ENCODE results near the gene EBF3. TPM values are rescaled to one million over a fixed set of nuclear protein-coding genes. Genes with fewer than 3 reads are reported as not detected.

EBF3 gene
- total and polyA plus RNA-seq, 4 experiments from 2014 or later: not detected

- Histone ChIP-seq H3K4me3 (ENCODE audit: low read length in 2 of 2) (no peak overlapping the region), H3K9me3 (ENCODE audit: control insufficient read depth in 1 of 2, low read length in 2 of 2) (no peaks in the 10 kb centered on the region), H3K27me3 (ENCODE audit: insufficient read depth, low read length) (no peaks in the 10 kb centered on the region), H3K36me3 (ENCODE audit: insufficient read depth, low read length) (no peaks in the 10 kb centered on the region), H3K4me1 (ENCODE audit: insufficient read depth, low read length) (no peaks in the 10 kb centered on the region), H3K27ac (ENCODE audit: low read depth, low read length) (no peak overlapping the region)
- peaks cover 0 to 2% (median 0%) of the 10 kb centered on the region in 8 donors for H3K9me3 Mint-ChIP-seq
- no peaks in the 10 kb centered on the region for H3K36me3 Mint-ChIP-seq
- POLR2A ChIA-PET (ENCODE audit: partially characterized antibody): no interaction called here
- H3K27me3 Mint-ChIP-seq: no peaks in the 10 kb centered on the region
- no peak overlapping the region for H3K4me3 Mint-ChIP-seq
- CTCF ChIA-PET (ENCODE audit: partially characterized antibody): no interaction called here
- intact Hi-C loops (cut with micrococcal nuclease): no loop called here
- no peaks in the 10 kb centered on the region for H3K4me1 Mint-ChIP-seq
- H3K27ac Mint-ChIP-seq: no peak overlapping the region
- no peak for DNase-seq
Measured at GRCh38 chr10:129910861-129911260, 53.2 kb downstream of the EBF3 start.

GRCh38 chr10:129909531-129910256 lies 54.4 kb downstream of the EBF3 start:
- intact Hi-C loops (cut with micrococcal nuclease): no loop called here

GRCh38 chr10:129909080-129909479 lies 55.0 kb downstream of the EBF3 start:
- DNase-seq: no peak
- Mint-ChIP-seq H3K4me1 (no peaks in the 10 kb centered on the region), H3K4me3 (peak overlapping the region in 1 of 8 donors; percentile 12), H3K27ac (peak overlapping the region in 1 of 7 donors; percentile 56), H3K27me3 (peaks cover 0 to 2% of the 10 kb centered on the region in 2 donors), H3K9me3 (peaks cover 0 to 2% (median 0%) of the 10 kb centered on the region in 8 donors), H3K36me3 (no peaks in the 10 kb centered on the region)
- intact Hi-C loops (cut with micrococcal nuclease): no loop called here
- no peaks in the 10 kb centered on the region for H3K9me3 ChIP-seq (ENCODE audit: control insufficient read depth in 1 of 2, low read length in 2 of 2)
- ChIA-PET CTCF (ENCODE audit: partially characterized antibody) (no interaction called here), POLR2A (ENCODE audit: partially characterized antibody) (no interaction called here)
- no peak overlapping the region for H3K27ac ChIP-seq (ENCODE audit: low read depth, low read length)
- H3K4me3 ChIP-seq (ENCODE audit: low read length in 2 of 2): no peak overlapping the region
- no peaks in the 10 kb centered on the region for H3K27me3 ChIP-seq (ENCODE audit: insufficient read depth, low read length)
- no peaks in the 10 kb centered on the region for H3K4me1 ChIP-seq (ENCODE audit: insufficient read depth, low read length)
- H3K36me3 ChIP-seq (ENCODE audit: insufficient read depth, low read length): no peaks in the 10 kb centered on the region

More at GRCh38 chr10:129909531-129910256, 54.4 kb downstream of the EBF3 start:
- CTCF ChIA-PET (ENCODE audit: partially characterized antibody): no interaction called here
- Histone ChIP-seq H3K4me3 (ENCODE audit: low read length in 2 of 2) (no peak overlapping the region), H3K9me3 (ENCODE audit: control insufficient read depth in 1 of 2, low read length in 2 of 2) (no peaks in the 10 kb centered on the region), H3K27ac (ENCODE audit: low read depth, low read length) (no peak overlapping the region), H3K36me3 (ENCODE audit: insufficient read depth, low read length) (no peaks in the 10 kb centered on the region), H3K27me3 (ENCODE audit: insufficient read depth, low read length) (no peaks in the 10 kb centered on the region), H3K4me1 (ENCODE audit: insufficient read depth, low read length) (no peaks in the 10 kb centered on the region)
- no peaks in the 10 kb centered on the region for H3K36me3 Mint-ChIP-seq
- H3K27ac Mint-ChIP-seq: no peak overlapping the region
- no peaks in the 10 kb centered on the region for H3K4me1 Mint-ChIP-seq
- DNase-seq: no peak
- POLR2A ChIA-PET (ENCODE audit: partially characterized antibody): no interaction called here
- H3K9me3 Mint-ChIP-seq: peaks cover 0 to 2% (median 0%) of the 10 kb centered on the region in 8 donors
- H3K27me3 Mint-ChIP-seq: no peaks in the 10 kb centered on the region
- H3K4me3 Mint-ChIP-seq: peak overlapping the region in 1 of 8 donors; percentile 12

GRCh38 chr10:129908406-129908805 lies 55.7 kb downstream of the EBF3 start:
- Histone ChIP-seq H3K4me3 (ENCODE audit: low read length in 2 of 2) (no peak overlapping the region), H3K36me3 (ENCODE audit: insufficient read depth, low read length) (no peaks in the 10 kb centered on the region), H3K27me3 (ENCODE audit: insufficient read depth, low read length) (no peaks in the 10 kb centered on the region), H3K27ac (ENCODE audit: low read depth, low read length) (no peak overlapping the region), H3K9me3 (ENCODE audit: control insufficient read depth in 1 of 2, low read length in 2 of 2) (no peaks in the 10 kb centered on the region), H3K4me1 (ENCODE audit: insufficient read depth, low read length) (no peaks in the 10 kb centered on the region)
- H3K9me3 Mint-ChIP-seq: peaks cover 0 to 2% (median 0%) of the 10 kb centered on the region in 8 donors
- peaks cover 0 to 2% of the 10 kb centered on the region in 2 donors for H3K27me3 Mint-ChIP-seq
- H3K36me3 Mint-ChIP-seq: no peaks in the 10 kb centered on the region
- CTCF ChIA-PET (ENCODE audit: partially characterized antibody): no interaction called here
- intact Hi-C loops (cut with micrococcal nuclease): no loop called here
- no peaks in the 10 kb centered on the region for H3K4me1 Mint-ChIP-seq
- no peak overlapping the region for H3K4me3 Mint-ChIP-seq
- DNase-seq: no peak
- H3K27ac Mint-ChIP-seq: no peak overlapping the region
- POLR2A ChIA-PET (ENCODE audit: partially characterized antibody): no interaction called here

- POLR2A ChIA-PET (ENCODE audit: partially characterized antibody): no interaction called here
- no peaks in the 10 kb centered on the region for H3K36me3 Mint-ChIP-seq
- no peaks in the 10 kb centered on the region for H3K36me3 ChIP-seq (ENCODE audit: insufficient read depth, low read length)
- no peaks in the 10 kb centered on the region for H3K4me1 Mint-ChIP-seq
- H3K27me3 Mint-ChIP-seq: peaks cover 2% of the 10 kb centered on the region in 2 donors
- H3K9me3 ChIP-seq (ENCODE audit: control insufficient read depth in 1 of 2, low read length in 2 of 2): no peaks in the 10 kb centered on the region
- no peak overlapping the region for H3K4me3 ChIP-seq (ENCODE audit: low read length in 2 of 2)
- H3K27me3 ChIP-seq (ENCODE audit: insufficient read depth, low read length): no peaks in the 10 kb centered on the region
- H3K4me1 ChIP-seq (ENCODE audit: insufficient read depth, low read length): no peaks in the 10 kb centered on the region
- H3K27ac Mint-ChIP-seq: no peak overlapping the region
- no peak overlapping the region for H3K4me3 Mint-ChIP-seq
- CTCF ChIA-PET (ENCODE audit: partially characterized antibody): no interaction called here
- DNase-seq: no peak
- intact Hi-C loops (cut with micrococcal nuclease): no loop called here
- peaks cover 0 to 2% (median 0%) of the 10 kb centered on the region in 8 donors for H3K9me3 Mint-ChIP-seq
- H3K27ac ChIP-seq (ENCODE audit: low read depth, low read length): no peak overlapping the region
Measured at GRCh38 chr10:129905553-129905952, 58.5 kb downstream of the EBF3 start.

GRCh38 chr10:129904323-129904722 lies 59.8 kb downstream of the EBF3 start:
- Histone ChIP-seq H3K27me3 (ENCODE audit: insufficient read depth, low read length) (no peaks in the 10 kb centered on the region), H3K9me3 (ENCODE audit: control insufficient read depth in 1 of 2, low read length in 2 of 2) (no peaks in the 10 kb centered on the region), H3K36me3 (ENCODE audit: insufficient read depth, low read length) (no peaks in the 10 kb centered on the region), H3K27ac (ENCODE audit: low read depth, low read length) (no peak overlapping the region), H3K4me1 (ENCODE audit: insufficient read depth, low read length) (no peaks in the 10 kb centered on the region), H3K4me3 (ENCODE audit: low read length in 2 of 2) (no peak overlapping the region)
- H3K4me1 Mint-ChIP-seq: no peaks in the 10 kb centered on the region
- CTCF ChIA-PET (ENCODE audit: partially characterized antibody): no interaction called here
- peaks cover 2 to 4% of the 10 kb centered on the region in 2 donors for H3K27me3 Mint-ChIP-seq
- H3K4me3 Mint-ChIP-seq: no peak overlapping the region
- POLR2A ChIA-PET (ENCODE audit: partially characterized antibody): no interaction called here
- H3K36me3 Mint-ChIP-seq: no peaks in the 10 kb centered on the region
- no peak overlapping the region for H3K27ac Mint-ChIP-seq
- no peaks in the 10 kb centered on the region for H3K9me3 Mint-ChIP-seq
- intact Hi-C loops (cut with micrococcal nuclease): no loop called here
- no peak for DNase-seq

- peaks cover 7 to 16% of the 10 kb centered on the region in 2 donors for H3K27me3 Mint-ChIP-seq
- intact Hi-C loops (cut with micrococcal nuclease): no loop called here
- no peak overlapping the region for H3K27ac Mint-ChIP-seq
- POLR2A ChIA-PET (ENCODE audit: partially characterized antibody): no interaction called here
- no peak for DNase-seq
- Histone ChIP-seq H3K36me3 (ENCODE audit: insufficient read depth, low read length) (no peaks in the 10 kb centered on the region), H3K27ac (ENCODE audit: low read depth, low read length) (no peak overlapping the region), H3K9me3 (ENCODE audit: control insufficient read depth in 1 of 2, low read length in 2 of 2) (no peaks in the 10 kb centered on the region), H3K4me1 (ENCODE audit: insufficient read depth, low read length) (no peaks in the 10 kb centered on the region), H3K4me3 (ENCODE audit: low read length in 2 of 2) (no peak overlapping the region), H3K27me3 (ENCODE audit: insufficient read depth, low read length) (no peaks in the 10 kb centered on the region)
- no peaks in the 10 kb centered on the region for H3K9me3 Mint-ChIP-seq
- CTCF ChIA-PET (ENCODE audit: partially characterized antibody): no interaction called here
- no peak overlapping the region for H3K4me3 Mint-ChIP-seq
- no peaks in the 10 kb centered on the region for H3K4me1 Mint-ChIP-seq
- no peaks in the 10 kb centered on the region for H3K36me3 Mint-ChIP-seq
Measured at GRCh38 chr10:129901389-129902006, 62.6 kb downstream of the EBF3 start.
